Stomach (tissue), 9 donors: ENCODE data around the gene ZNF687. TPM values are rescaled to one million over a fixed set of nuclear protein-coding genes. Genes with fewer than 3 reads are reported as not detected.

Source experiments
- DNase-seq, 2 donors: peaks; one replicate each; pipeline versions ENCODE4 v3.0.0 to v3.0.0-alpha.2; 2013 to 2019
- H3K27ac ChIP-seq, 5 donors: fragments of 200-600 bp in 4 of 5; sonication (generic) in 4 of 5; one replicate each; pipeline ENCODE4 v1.5.1; 2013 to 2019; ENCODE audit warnings: mild to moderate bottlenecking in 1 of 5, moderate library complexity in 1 of 5
- H3K27me3 ChIP-seq, 3 donors: fragments of 200-600 bp; sonication (generic); one replicate each; pipeline ENCODE4 v1.5.1; 2017 to 2019; ENCODE audit warnings: mixed run types in 1 of 3
- H3K36me3 ChIP-seq, 4 donors: fragments of 200-600 bp; sonication (generic); 1 replicate in 3 of 4; 2 replicates in 1 of 4; pipeline ENCODE4 v1.5.1; 2016 to 2019
- H3K4me1 ChIP-seq, 4 donors: fragments of 200-600 bp; sonication (generic); one replicate each; pipeline ENCODE4 v1.5.1; 2016 to 2019
- H3K4me3 ChIP-seq, 4 donors: fragments of 200-600 bp; sonication (generic) in 3 of 4; one replicate each; pipeline ENCODE4 v1.5.1; 2016 to 2019; ENCODE audit warnings: mild to moderate bottlenecking in 1 of 4
- H3K9me3 ChIP-seq, 4 donors: fragments of 200-600 bp; sonication (generic); one replicate each; pipeline ENCODE4 v1.5.1; 2016 to 2019
- EP300 ChIP-seq: sonication (generic); formaldehyde crosslinking; IDR thresholded peaks from one replicate; pipeline ENCODE4 v1.6.1; 2017; ENCODE audit warnings: antibody characterized with exemption
- POLR2A ChIP-seq, 4 donors: fragments of 450-650 bp; IDR thresholded peaks; one replicate each; pipeline ENCODE4 v1.6.1; 2016; ENCODE audit warnings: antibody characterized with exemption in 4 of 4, control low read depth in 2 of 4, mild to moderate bottlenecking in 1 of 4, moderate library complexity in 1 of 4
- POLR2AphosphoS5 ChIP-seq, 3 donors: sonication (generic); formaldehyde crosslinking; IDR thresholded peaks; one replicate each; pipeline ENCODE4 v1.6.1; 2016; ENCODE audit warnings: antibody characterized with exemption in 3 of 3
- WGBS, 5 donors: extraction: QIAGEN DNeasy Blood & Tissue Kit in 3 of 5; methylation state at CpG; one replicate each; pipeline versions ENCODE4 v1.1.5 to v1.1.7; 2013 to 2018; 5-methylcytosine and 5-hydroxymethylcytosine counted together
- intact Hi-C: fragments of 100-400 bp; cut with DNase I; formaldehyde crosslinking; loops from one replicate; pipeline ENCODE4 v1.15.1; 2023; ENCODE audit warnings: low total_unique reads
- polyA plus RNA-seq, 3 donors: library from polyadenylated mRNA; stranded (reverse); fragments of 200-250 nt; gene quantifications; one replicate each; pipeline ENCODE4 v1.2.3, GENCODE V29; 2013
- total RNA-seq, 5 donors: library from RNA; depleted of rRNA; stranded (reverse); fragments of >200 nt; gene quantifications; one replicate each; pipeline versions ENCODE4 v1.1.0 to v1.2.3, GENCODE V29; 2014 to 2016
- TF ChIP-seq, protein P1 (sequence below), 7 experiments: fragments of 450-650 bp in 4 of 7; fragments of 200-600 bp in 3 of 7; sonication (generic) in 3 of 7; IDR thresholded peaks; one replicate each; pipeline ENCODE4 v1.5.1; 2016 to 2019; ENCODE audit warnings: antibody characterized with exemption in 7 of 7, control low read depth in 2 of 7, mild to moderate bottlenecking in 1 of 7
- donor health status: healthy with polysubstance abuse.
- donor health status: Bipolar disorder and iron deficiency.
- donor health status: healthy.

ZNF687 gene
- total and polyA plus RNA-seq, 8 donors: 6.8 to 59.6 (median 14.5) TPM

DNA sequence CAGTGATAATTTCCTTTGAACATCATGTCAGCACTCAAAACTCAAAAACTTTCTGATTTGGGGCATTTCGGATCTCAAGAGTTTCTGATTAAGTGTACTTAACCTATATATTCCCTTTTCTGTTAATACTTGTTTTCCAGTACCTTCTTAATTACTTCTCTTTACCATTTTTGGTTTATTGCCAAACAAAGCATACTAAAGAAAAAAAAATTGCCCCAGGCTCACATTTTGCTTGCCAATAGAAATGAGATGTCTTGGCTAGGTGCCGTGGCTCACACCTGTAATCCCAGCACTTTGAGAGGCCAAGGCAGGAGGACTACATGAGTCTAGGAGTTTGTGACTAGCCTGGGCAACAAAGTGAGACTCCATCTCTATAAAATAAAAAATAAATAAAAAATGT is 22.7 kb upstream of the ZNF687 start:
- intact Hi-C loops: no loop called here
- H3K4me3 ChIP-seq: no peak overlapping the region
- WGBS, 5 donors: 84 to 94% (median 86%) methylated on average over 2 of the region's 2 CpGs

DNA sequence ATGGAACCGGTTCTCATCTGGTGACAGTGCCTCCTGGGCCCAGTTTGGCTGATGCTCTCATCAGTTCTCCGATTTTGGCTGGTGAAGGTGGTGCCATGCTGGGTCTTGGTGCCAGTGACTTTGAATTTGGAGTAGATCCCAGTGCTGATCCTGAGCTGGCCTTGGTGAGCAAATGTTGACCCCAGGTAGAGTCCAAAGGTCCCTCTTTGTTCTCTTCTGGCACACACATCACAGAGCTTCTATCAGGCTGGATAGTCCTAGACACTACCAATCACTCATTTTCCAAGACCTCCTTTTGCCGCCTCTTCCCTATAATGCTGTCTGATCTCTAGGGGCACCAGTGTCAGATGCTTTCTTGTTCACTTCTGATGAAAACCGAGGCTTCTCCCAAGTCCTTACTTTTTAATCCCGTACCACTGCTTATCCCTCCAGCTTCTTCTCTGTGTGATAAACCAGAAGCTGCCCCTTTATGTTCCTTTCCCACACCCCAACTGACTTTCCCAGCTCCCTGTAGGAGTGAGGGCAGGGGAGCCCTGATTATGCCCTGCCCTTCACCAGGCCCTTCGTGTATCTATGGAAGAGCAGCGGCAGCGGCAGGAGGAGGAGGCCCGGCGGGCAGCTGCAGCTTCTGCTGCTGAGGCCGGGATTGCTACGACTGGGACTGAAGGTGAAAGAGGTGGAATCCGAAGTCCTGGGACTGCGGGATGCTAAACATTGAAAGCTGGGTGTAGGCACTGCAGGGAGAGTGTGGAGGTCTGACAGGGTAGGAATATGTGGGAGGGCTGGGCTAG is 16.5 kb upstream of the ZNF687 start:
- Histone ChIP-seq H3K27ac (no peak overlapping the region), H3K9me3 (no peaks in the 10 kb centered on the region), H3K27me3 (no peaks in the 10 kb centered on the region), H3K4me1 (no peaks in the 10 kb centered on the region), H3K4me3 (no peak overlapping the region), H3K36me3 (peaks cover 52 to 90% (median 88%) of the 10 kb centered on the region in 4 donors)
- 80 to 87% (median 86%) methylated on average over 14 of the region's 14 CpGs for WGBS, 5 donors
- TF ChIP-seq POLR2AphosphoS5 (IDR thresholded peaks at IDR 0.05): no peak
- TF ChIP-seq, protein P1, sequence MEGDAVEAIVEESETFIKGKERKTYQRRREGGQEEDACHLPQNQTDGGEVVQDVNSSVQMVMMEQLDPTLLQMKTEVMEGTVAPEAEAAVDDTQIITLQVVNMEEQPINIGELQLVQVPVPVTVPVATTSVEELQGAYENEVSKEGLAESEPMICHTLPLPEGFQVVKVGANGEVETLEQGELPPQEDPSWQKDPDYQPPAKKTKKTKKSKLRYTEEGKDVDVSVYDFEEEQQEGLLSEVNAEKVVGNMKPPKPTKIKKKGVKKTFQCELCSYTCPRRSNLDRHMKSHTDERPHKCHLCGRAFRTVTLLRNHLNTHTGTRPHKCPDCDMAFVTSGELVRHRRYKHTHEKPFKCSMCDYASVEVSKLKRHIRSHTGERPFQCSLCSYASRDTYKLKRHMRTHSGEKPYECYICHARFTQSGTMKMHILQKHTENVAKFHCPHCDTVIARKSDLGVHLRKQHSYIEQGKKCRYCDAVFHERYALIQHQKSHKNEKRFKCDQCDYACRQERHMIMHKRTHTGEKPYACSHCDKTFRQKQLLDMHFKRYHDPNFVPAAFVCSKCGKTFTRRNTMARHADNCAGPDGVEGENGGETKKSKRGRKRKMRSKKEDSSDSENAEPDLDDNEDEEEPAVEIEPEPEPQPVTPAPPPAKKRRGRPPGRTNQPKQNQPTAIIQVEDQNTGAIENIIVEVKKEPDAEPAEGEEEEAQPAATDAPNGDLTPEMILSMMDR (IDR thresholded peaks at IDR 0.05): no peak
- TF ChIP-seq EP300: no peak
- no peak for TF ChIP-seq POLR2A (IDR thresholded peaks at IDR 0.05)
- intact Hi-C loops: no loop called here
- no peak for DNase-seq

More for the DNA sequence above, 22.7 kb upstream of the ZNF687 start:
- no peaks in the 10 kb centered on the region for H3K9me3 ChIP-seq
- no peak overlapping the region for H3K27ac ChIP-seq
- H3K36me3 ChIP-seq: peaks cover 20 to 32% (median 27%) of the 10 kb centered on the region in 4 donors
- DNase-seq: no peak
- no peaks in the 10 kb centered on the region for H3K27me3 ChIP-seq
- peaks cover 13 to 47% (median 28%) of the 10 kb centered on the region in 4 donors for H3K4me1 ChIP-seq
- TF ChIP-seq, protein P1 (IDR thresholded peaks at IDR 0.05): no peak
- TF ChIP-seq POLR2A (IDR thresholded peaks at IDR 0.05) (no peak), EP300 (no peak)

DNA sequence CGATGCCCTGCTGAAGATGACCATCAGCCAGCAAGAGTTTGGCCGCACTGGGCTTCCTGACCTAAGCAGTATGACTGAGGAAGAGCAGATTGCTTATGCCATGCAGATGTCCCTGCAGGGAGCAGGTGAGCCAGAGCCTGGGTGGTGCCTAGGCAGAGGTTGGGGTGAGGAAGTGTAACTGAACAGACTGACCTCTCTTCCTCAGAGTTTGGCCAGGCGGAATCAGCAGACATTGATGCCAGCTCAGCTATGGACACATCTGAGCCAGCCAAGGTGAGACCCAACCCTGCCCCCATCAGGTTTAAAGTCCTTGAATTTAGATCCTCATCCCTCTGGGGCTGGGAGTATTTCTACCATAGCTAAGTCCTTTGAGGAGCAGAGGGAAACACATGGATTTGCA is 15.8 kb upstream of the ZNF687 start:
- no peak for DNase-seq
- Histone ChIP-seq H3K27me3 (no peaks in the 10 kb centered on the region), H3K4me3 (no peak overlapping the region), H3K4me1 (no peaks in the 10 kb centered on the region), H3K9me3 (no peaks in the 10 kb centered on the region), H3K27ac (no peak overlapping the region), H3K36me3 (peaks cover 52 to 95% (median 92%) of the 10 kb centered on the region in 4 donors)
- 96 to 100% (median 97%) methylated on average over 2 to 3 of the region's 3 CpGs for WGBS, 5 donors
- intact Hi-C loops: no loop called here
- TF ChIP-seq EP300 (no peak), POLR2AphosphoS5 (IDR thresholded peaks at IDR 0.05) (no peak), POLR2A (IDR thresholded peaks at IDR 0.05) (no peak)
- TF ChIP-seq, protein P1 (IDR thresholded peaks at IDR 0.05): no peak

DNA sequence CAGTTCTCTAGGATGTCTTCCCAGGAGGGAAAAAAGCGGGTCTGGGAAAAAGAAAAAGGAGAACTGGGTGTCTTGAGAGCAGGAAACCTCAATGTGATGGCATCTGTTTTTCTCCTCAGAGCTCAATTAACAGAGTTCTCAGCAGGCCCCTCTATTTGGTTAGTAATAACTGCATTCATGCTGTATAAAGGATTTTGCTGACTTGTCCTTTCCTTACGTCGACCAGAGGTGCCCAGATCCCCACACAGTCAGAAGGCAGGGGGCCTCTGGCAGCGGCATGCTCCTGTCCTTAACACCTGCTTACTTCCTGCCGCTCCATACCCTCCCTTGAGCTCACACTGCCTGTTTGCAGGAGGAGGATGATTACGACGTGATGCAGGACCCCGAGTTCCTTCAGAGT is 15.3 kb upstream of the ZNF687 start:
- TF ChIP-seq POLR2AphosphoS5 (IDR thresholded peaks at IDR 0.05) (no peak), EP300 (no peak), POLR2A (IDR thresholded peaks at IDR 0.05) (no peak)
- TF ChIP-seq, protein P1 (IDR thresholded peaks at IDR 0.05): no peak
- 78 to 86% (median 84%) methylated on average over 8 of the region's 8 CpGs for WGBS, 5 donors
- Histone ChIP-seq H3K9me3 (no peaks in the 10 kb centered on the region), H3K4me1 (no peaks in the 10 kb centered on the region), H3K27ac (no peak overlapping the region), H3K27me3 (no peaks in the 10 kb centered on the region), H3K4me3 (no peak overlapping the region), H3K36me3 (peaks cover 51 to 97% (median 93%) of the 10 kb centered on the region in 4 donors)
- no peak for DNase-seq
- intact Hi-C loops: no loop called here
